Body of pancreas (tissue), 4 donors: ENCODE measurements around the gene AVEN.

ENCODE experiments used
- CTCF ChIP-seq, 7 experiments: fragments of 450-650 bp in 4 of 7; fragments of 200-600 bp in 3 of 7; sonication (generic) in 3 of 7; IDR thresholded peaks; one replicate each; pipeline ENCODE4 v1.5.1; 2016 to 2019; ENCODE audit warnings: antibody characterized with exemption in 7 of 7
- POLR2A ChIP-seq, 3 donors: fragments of 450-650 bp; IDR thresholded peaks; one replicate each; pipeline ENCODE4 v1.6.1; 2016; ENCODE audit warnings: antibody characterized with exemption in 3 of 3, mild to moderate bottlenecking in 2 of 3

GRCh38 chr15:33874156-33874555, 164.8 kb downstream of the AVEN start:
- TF ChIP-seq CTCF (IDR thresholded peaks at IDR 0.05) (no peak), POLR2A (IDR thresholded peaks at IDR 0.05) (no peak)
